Measurements from ENCODE around the gene STK32B. TPM values are rescaled to one million over a fixed set of nuclear protein-coding genes. Genes with fewer than 3 reads are reported as not detected.

STK32B gene
- total and polyA plus RNA-seq, 2 of the 8 experiments (the other 6 are each of a cell fraction or from before 2014, with no cell fraction given): 2.3 to 2.5 TPM

- H3K4ac ChIP-seq (replicated peaks; ENCODE audit: insufficient read length, low read depth, low read length): no peak overlapping the region
- no peaks in the 10 kb centered on the region for H3K79me2 ChIP-seq (ENCODE audit: control insufficient read depth in 1 of 2, insufficient read depth in 2 of 2, low read length in 2 of 2)
- H3K27ac ChIP-seq (ENCODE audit: low read depth, low read length): no peak overlapping the region
- no peak overlapping the region for H3K4me2 ChIP-seq (ENCODE audit: insufficient read depth in 1 of 2, low read depth in 2 of 2, low read length in 2 of 2)
- peaks cover 0 to 2% of the 10 kb centered on the region in 2 experiments for H4K20me1 ChIP-seq (replicated peaks in 1 of 2; ENCODE audit: control insufficient read depth in 1 of 2, insufficient read depth in 2 of 2, low read length in 2 of 2)
- no peak overlapping the region for H2BK15ac ChIP-seq (ENCODE audit: low read length)
- no peak for FAIRE-seq
- no peak overlapping the region for H2BK20ac ChIP-seq (ENCODE audit: low read length)
- 75% methylated on average over 5 of the region's 5 CpGs; no CpG with 5 or more reads in 1 of the 2 experiments for WGBS, 2 experiments (ENCODE audit: extremely low coverage in 1 of 2, insufficient coverage in 1 of 2, insufficient read length in 1 of 2, insufficient replicate concordance in 2 of 2, low coverage in 1 of 2, low lambda C conversion rate in 2 of 2, missing lambda C conversion rate in 1 of 2)
- no peak overlapping the region for H3K4me3 ChIP-seq (ENCODE audit: extremely low read depth in 1 of 4, insufficient read depth in 2 of 4, low read depth in 3 of 4, low read length in 4 of 4)
- no peaks in the 10 kb centered on the region for H3K79me1 ChIP-seq (ENCODE audit: low read depth, low read length)
- H4K5ac ChIP-seq (ENCODE audit: insufficient read length, low read depth, low read length): no peak overlapping the region
- no peak overlapping the region for H2AK5ac ChIP-seq (ENCODE audit: low read depth, low read length)
- H4K91ac ChIP-seq (replicated peaks; ENCODE audit: insufficient read length, low read length): no peak overlapping the region
- H3K14ac ChIP-seq (ENCODE audit: insufficient read length): no peak overlapping the region
- no peaks in the 10 kb centered on the region for H3K23me2 ChIP-seq (ENCODE audit: low read depth, low read length)
- H3K27me3 ChIP-seq (replicated peaks in 1 of 4; ENCODE audit: control insufficient read depth in 3 of 4, extremely low read depth in 1 of 4, insufficient read depth in 3 of 4, low read length in 3 of 4): no peaks in the 10 kb centered on the region
- no peak overlapping the region for H3K56ac ChIP-seq (replicated peaks; ENCODE audit: insufficient read length, low read depth, low read length)
- ChIA-PET POLR2A (ENCODE audit: partially characterized antibody) (no interaction called here), CTCF (ENCODE audit: partially characterized antibody) (interaction anchor here (1.0 to 1.6 kb wide), 4 partner anchors 8 to 246 kb away, joined by 3 to 4 read pairs (median 4); no protein-coding TSS in a partner anchor)
- no peak overlapping the region for H2BK12ac ChIP-seq (ENCODE audit: low read depth, low read length)
- DNase-seq (ENCODE audit: low read depth in 1 of 2, low spot score in 2 of 2): no peak
- no peak overlapping the region for H3K18ac ChIP-seq (ENCODE audit: extremely low read depth, low read length)
- H2AFZ ChIP-seq (ENCODE audit: low read length): no peak overlapping the region
- H3K23ac ChIP-seq (ENCODE audit: insufficient read length): no peak overlapping the region
- no peaks in the 10 kb centered on the region for H3K4me1 ChIP-seq (replicated peaks in 1 of 4; ENCODE audit: control insufficient read depth in 3 of 4, insufficient read depth in 4 of 4, low read length in 3 of 4)
- no peak overlapping the region for H2BK5ac ChIP-seq (ENCODE audit: low read depth, low read length)
- no peak overlapping the region for H3K9ac ChIP-seq (replicated peaks in 1 of 4; ENCODE audit: extremely low read depth in 1 of 4, low read depth in 3 of 4, low read length in 3 of 4)
- H3K36me3 ChIP-seq (ENCODE audit: control insufficient read depth in 2 of 4, insufficient read depth in 4 of 4, low read length in 3 of 4): no peaks in the 10 kb centered on the region
- peaks cover 15 to 20% of the 10 kb centered on the region in 2 experiments for H3K9me3 ChIP-seq (ENCODE audit: insufficient read depth in 2 of 2, low read depth in 1 of 2, low read length in 1 of 2)
- H2BK120ac ChIP-seq (replicated peaks; ENCODE audit: low read depth, low read length): no peak overlapping the region
- H4K8ac ChIP-seq (ENCODE audit: extremely low read depth, insufficient read depth, low read length): no peak overlapping the region
- no peak for TF ChIP-seq CBX8 (IDR thresholded peaks at IDR 0.05; ENCODE audit: borderline replicate concordance, low read depth, low read length)
- no peak for TF ChIP-seq SAP30 (IDR thresholded peaks at IDR 0.05; ENCODE audit: insufficient read depth, insufficient replicate concordance, low read length)
- no peak for TF ChIP-seq SP2 (IDR thresholded peaks at IDR 0.05; ENCODE audit: low read length)
- TF ChIP-seq EZH2 (IDR thresholded peaks at IDR 0.05; ENCODE audit: low read depth, low read length, severe bottlenecking): no peak
- no peak for TF ChIP-seq CTCF (IDR thresholded peaks at IDR 0.05; ENCODE audit: control extremely low read depth in 1 of 3, insufficient read depth in 1 of 3, low read depth in 1 of 3, low read length in 3 of 3)
- no peak for TF ChIP-seq MAX (IDR thresholded peaks at IDR 0.05)
- TF ChIP-seq JUN (IDR thresholded peaks at IDR 0.05; ENCODE audit: low read depth, low read length): no peak
- TF ChIP-seq TAF1 (IDR thresholded peaks at IDR 0.05; ENCODE audit: low read depth, low read length): no peak
Observed at GRCh38 chr4:5544762-5545161, 493.5 kb downstream of the STK32B start.

Data from H1 (cell line).